ENCODE measurements around the gene MALRD1.

MALRD1 gene

GRCh38 chr10:19245889-19246752 lies 197.5 kb downstream of the MALRD1 start:
- no peak for DNase-seq

- no peak for DNase-seq
Observed at GRCh38 chr10:19247843-19248242, 199.2 kb downstream of the MALRD1 start.

- no peak for DNase-seq
Observed at GRCh38 chr10:19250546-19250945, 201.9 kb downstream of the MALRD1 start.

GRCh38 chr10:19252531-19252930 lies 203.9 kb downstream of the MALRD1 start:
- no peak for DNase-seq

GRCh38 chr10:19256331-19256730 lies 207.7 kb downstream of the MALRD1 start:
- no peak for DNase-seq

GRCh38 chr10:19263262-19263661 lies 214.7 kb downstream of the MALRD1 start:
- no peak for DNase-seq

GRCh38 chr10:19283285-19283684 lies 234.7 kb downstream of the MALRD1 start:
- no peak for DNase-seq

- DNase-seq, result no peak
Observed at GRCh38 chr10:19283786-19284185, 235.2 kb downstream of the MALRD1 start.

- DNase-seq, result no peak
Observed at GRCh38 chr10:19290770-19291169, 242.2 kb downstream of the MALRD1 start.

- DNase-seq, result no peak
Observed at GRCh38 chr10:19294233-19294632, 245.6 kb downstream of the MALRD1 start.

GRCh38 chr10:19299645-19300044 lies 251.0 kb downstream of the MALRD1 start:
- no peak for DNase-seq

- peak; percentile 23 for DNase-seq
Observed at GRCh38 chr10:19302117-19302516, 253.5 kb downstream of the MALRD1 start.

GRCh38 chr10:19310066-19310465 lies 261.5 kb downstream of the MALRD1 start:
- no peak for DNase-seq

GRCh38 chr10:19316204-19316870 lies 267.7 kb downstream of the MALRD1 start:
- no peak for DNase-seq

- DNase-seq, result no peak
Observed at GRCh38 chr10:19317952-19318351, 269.4 kb downstream of the MALRD1 start.

- no peak for DNase-seq
Observed at GRCh38 chr10:19325581-19325980, 277.0 kb downstream of the MALRD1 start.

GRCh38 chr10:19328582-19328981 lies 280.0 kb downstream of the MALRD1 start:
- no peak for DNase-seq

- DNase-seq, result no peak
Observed at GRCh38 chr10:19329475-19329874, 280.9 kb downstream of the MALRD1 start.

- no peak for DNase-seq
Observed at GRCh38 chr10:19332304-19332703, 283.7 kb downstream of the MALRD1 start.

GRCh38 chr10:19333631-19334030 lies 285.0 kb downstream of the MALRD1 start:
- no peak for DNase-seq

GRCh38 chr10:19347621-19348020 lies 299.0 kb downstream of the MALRD1 start:
- no peak for DNase-seq

GRCh38 chr10:19367176-19367575 lies 318.6 kb downstream of the MALRD1 start:
- DNase-seq, result no peak

- DNase-seq, result no peak
Observed at GRCh38 chr10:19373988-19374387, 325.4 kb downstream of the MALRD1 start.

GRCh38 chr10:19385846-19386450 lies 337.3 kb downstream of the MALRD1 start:
- no peak for DNase-seq
